Measurements from ENCODE around the gene NKX1-1. TPM values are rescaled to one million over a fixed set of nuclear protein-coding genes. Genes with fewer than 3 reads are reported as not detected.

Gene NKX1-1
- not detected for total RNA-seq

DNA sequence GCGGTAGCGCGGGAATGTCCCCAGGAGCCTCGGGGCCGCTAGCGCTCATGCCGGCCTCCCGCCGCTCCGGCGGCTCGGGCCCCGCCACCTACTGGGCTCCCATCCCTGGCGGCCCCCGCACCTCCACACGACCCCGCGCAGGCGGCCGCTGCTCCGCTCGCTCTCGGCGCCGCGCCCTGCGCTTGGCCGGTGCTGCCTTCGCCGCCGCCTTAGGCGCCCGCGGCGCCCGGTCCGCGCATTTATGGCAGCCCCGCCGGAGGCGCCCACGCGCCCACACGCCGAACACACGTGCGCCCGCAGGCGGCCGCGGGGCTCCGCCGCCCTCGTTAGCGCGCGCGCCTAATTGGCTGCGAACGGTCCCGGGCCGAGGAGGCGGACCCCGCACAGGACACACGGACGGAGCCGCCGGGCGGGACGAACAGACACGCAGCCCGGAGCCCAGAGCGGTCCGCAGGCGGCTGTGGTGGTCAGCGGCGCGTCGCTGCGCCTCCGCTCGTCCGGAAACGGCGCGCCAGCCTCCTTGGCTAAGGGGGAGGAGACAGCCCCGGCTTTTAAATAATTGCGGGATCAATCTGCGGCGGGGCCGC, at the start of gene NKX1-1:
NKX1-1 (minus strand) TSS at position 49 of the 587 bp plus-strand sequence; CDS start at position 49, 0 bp downstream.
- Mint-ChIP-seq H3K9me3 (no peaks in the 10 kb centered on the region), H3K27me3 (ENCODE audit: low read depth) (peaks cover 53% of the 10 kb centered on the region), H3K4me1 (ENCODE audit: low read depth) (peaks cover 8% of the 10 kb centered on the region), H3K4me3 (no peak within 1 kb of the TSS), H3K36me3 (ENCODE audit: insufficient read depth in 2 of 2) (no peaks in the 10 kb centered on the region), H3K27ac (peak within 1 kb of the TSS; percentile 85)
- ATAC-seq (replicated peaks in 1 of 2) = no peak
- DNase-seq = no peak

DNA sequence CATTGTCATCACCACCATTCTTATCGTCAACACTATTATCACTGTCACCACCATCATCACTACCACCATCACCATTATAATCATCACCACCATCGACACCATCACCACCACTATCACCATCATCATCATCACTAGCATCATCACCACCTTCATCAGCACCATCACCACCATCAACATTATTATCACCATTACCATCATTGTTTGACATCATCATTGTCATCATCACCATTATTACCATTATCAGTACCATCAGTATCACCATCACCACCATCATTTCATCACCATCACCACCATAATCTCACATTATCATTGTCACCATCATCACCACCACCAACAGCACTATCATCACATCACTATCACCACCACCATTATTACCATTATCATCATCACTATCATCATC, 47.5 kb upstream of the NKX1-1 start:
- H3K27me3 Mint-ChIP-seq (ENCODE audit: low read depth) = peaks cover 15% of the 10 kb centered on the region
- peaks cover 24 to 26% of the 10 kb centered on the region in 2 donors for H3K9me3 Mint-ChIP-seq
- peaks cover 14 to 19% of the 10 kb centered on the region in 2 donors for H3K36me3 Mint-ChIP-seq (ENCODE audit: insufficient read depth in 2 of 2)
- no peak for ATAC-seq (replicated peaks in 1 of 2)
- H3K27ac Mint-ChIP-seq = no peak overlapping the region
- no peak overlapping the region for H3K4me3 Mint-ChIP-seq
- no peak for DNase-seq
- no peaks in the 10 kb centered on the region for H3K4me1 Mint-ChIP-seq (ENCODE audit: low read depth)

- H3K9me3 Mint-ChIP-seq = peaks cover 24 to 26% of the 10 kb centered on the region in 2 donors
- H3K27ac Mint-ChIP-seq = no peak overlapping the region
- peaks cover 14 to 19% of the 10 kb centered on the region in 2 donors for H3K36me3 Mint-ChIP-seq (ENCODE audit: insufficient read depth in 2 of 2)
- DNase-seq = no peak
- no peaks in the 10 kb centered on the region for H3K4me1 Mint-ChIP-seq (ENCODE audit: low read depth)
- ATAC-seq (replicated peaks in 1 of 2) = no peak
- H3K27me3 Mint-ChIP-seq (ENCODE audit: low read depth) = peaks cover 6% of the 10 kb centered on the region
- no peak overlapping the region for H3K4me3 Mint-ChIP-seq
Measured at GRCh38 chr4:1452431-1453051, 46.3 kb upstream of the NKX1-1 start.

DNA sequence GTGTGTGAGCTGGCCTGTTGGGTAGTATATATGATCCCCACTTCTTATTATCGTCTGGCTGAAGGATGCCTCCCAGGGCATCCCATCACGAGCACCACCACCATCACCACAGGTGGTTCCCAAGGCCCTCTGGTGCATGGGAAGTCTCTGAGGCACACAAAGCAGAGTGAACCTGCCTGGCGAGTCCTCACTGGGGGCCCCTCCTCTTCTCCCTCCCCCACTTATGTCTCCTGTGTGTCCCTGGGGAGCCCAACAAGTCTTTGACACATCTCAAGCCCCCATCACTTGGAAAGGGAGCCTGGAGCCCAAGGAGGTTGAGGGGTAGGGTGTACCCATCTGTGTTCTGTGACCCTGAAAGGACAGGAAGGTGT, 45.5 kb upstream of the NKX1-1 start:
- Mint-ChIP-seq H3K4me3 (no peak overlapping the region), H3K36me3 (ENCODE audit: insufficient read depth in 2 of 2) (peaks cover 11 to 18% of the 10 kb centered on the region in 2 donors)

GRCh38 chr4:1451106-1451751, 45.0 kb upstream of the NKX1-1 start:
- no peaks in the 10 kb centered on the region for H3K4me1 Mint-ChIP-seq (ENCODE audit: low read depth)
- H3K27ac Mint-ChIP-seq = no peak overlapping the region
- DNase-seq = no peak
- peaks cover 11 to 17% of the 10 kb centered on the region in 2 donors for H3K36me3 Mint-ChIP-seq (ENCODE audit: insufficient read depth in 2 of 2)
- no peak for ATAC-seq (replicated peaks in 1 of 2)
- peaks cover 6% of the 10 kb centered on the region for H3K27me3 Mint-ChIP-seq (ENCODE audit: low read depth)
- H3K9me3 Mint-ChIP-seq = peaks cover 20 to 22% of the 10 kb centered on the region in 2 donors
- no peak overlapping the region for H3K4me3 Mint-ChIP-seq

More for the DNA sequence above, 45.5 kb upstream of the NKX1-1 start:
- no peaks in the 10 kb centered on the region for H3K4me1 Mint-ChIP-seq (ENCODE audit: low read depth)
- no peak for ATAC-seq (replicated peaks in 1 of 2)
- H3K27me3 Mint-ChIP-seq (ENCODE audit: low read depth) = peaks cover 6% of the 10 kb centered on the region
- H3K27ac Mint-ChIP-seq = no peak overlapping the region
- DNase-seq = no peak
- peaks cover 21 to 23% of the 10 kb centered on the region in 2 donors for H3K9me3 Mint-ChIP-seq

DNA sequence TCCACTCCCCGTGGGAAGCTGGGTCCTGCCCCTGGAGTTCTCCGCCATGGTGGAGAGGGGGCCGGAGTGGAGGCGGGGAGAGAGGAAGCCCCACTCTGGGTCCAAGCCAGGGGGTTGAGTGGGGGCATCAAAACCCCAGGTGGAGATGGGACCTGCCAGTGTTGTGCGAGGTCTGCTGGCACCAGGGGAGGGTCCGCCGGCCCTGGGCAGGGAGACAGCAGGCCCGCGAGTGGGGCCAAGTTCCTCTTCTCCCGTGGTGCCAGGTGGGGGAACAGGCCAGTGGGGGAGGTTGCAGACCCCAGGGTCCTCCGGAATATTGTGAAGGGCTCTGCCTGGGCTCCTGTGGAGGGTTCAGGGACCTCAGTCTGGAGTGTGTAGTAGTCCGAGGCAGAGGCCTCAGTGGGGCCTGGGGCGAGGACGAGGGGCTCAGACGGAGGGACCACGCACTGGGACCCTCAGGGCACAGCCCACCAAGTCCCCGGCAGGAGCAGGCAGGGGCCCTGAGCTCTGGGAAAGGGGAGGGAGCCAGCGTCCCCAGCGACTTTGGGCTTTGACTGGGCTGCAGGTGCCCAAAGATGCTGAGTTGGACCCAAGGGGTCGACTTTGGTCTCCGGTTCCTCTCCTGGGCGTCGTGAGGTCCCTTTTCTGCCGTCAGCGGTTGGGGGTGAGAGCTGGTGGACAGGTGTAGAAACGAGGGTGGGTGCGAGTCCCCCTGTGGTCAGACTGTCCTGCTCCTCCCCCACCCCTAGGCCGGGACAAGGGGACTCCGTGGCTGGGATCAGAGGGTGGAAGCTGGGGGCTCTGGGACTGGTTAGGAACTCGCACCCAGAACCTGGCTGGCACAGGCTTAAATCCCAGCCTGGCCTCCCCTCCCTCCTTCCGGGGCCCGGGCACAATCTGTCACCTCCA, 43.8 kb upstream of the NKX1-1 start:
- no peak for ATAC-seq (replicated peaks in 1 of 2)
- no peak for DNase-seq
- Mint-ChIP-seq H3K27ac (no peak overlapping the region), H3K9me3 (peaks cover 20 to 22% of the 10 kb centered on the region in 2 donors), H3K4me1 (ENCODE audit: low read depth) (no peaks in the 10 kb centered on the region), H3K27me3 (ENCODE audit: low read depth) (peaks cover 6% of the 10 kb centered on the region), H3K36me3 (ENCODE audit: insufficient read depth in 2 of 2) (peaks cover 11 to 17% of the 10 kb centered on the region in 2 donors), H3K4me3 (no peak overlapping the region)

- DNase-seq = no peak
- Mint-ChIP-seq H3K9me3 (peaks cover 20 to 22% of the 10 kb centered on the region in 2 donors), H3K36me3 (ENCODE audit: insufficient read depth in 2 of 2) (peaks cover 11 to 17% of the 10 kb centered on the region in 2 donors), H3K4me3 (no peak overlapping the region), H3K27ac (no peak overlapping the region), H3K27me3 (ENCODE audit: low read depth) (peaks cover 6% of the 10 kb centered on the region), H3K4me1 (ENCODE audit: low read depth) (no peaks in the 10 kb centered on the region)
- no peak for ATAC-seq (replicated peaks in 1 of 2)
Measured at GRCh38 chr4:1449475-1449832, 43.2 kb upstream of the NKX1-1 start.

- no peak for DNase-seq
- peaks cover 6% of the 10 kb centered on the region for H3K27me3 Mint-ChIP-seq (ENCODE audit: low read depth)
- H3K27ac Mint-ChIP-seq = no peak overlapping the region
- peaks cover 9 to 15% of the 10 kb centered on the region in 2 donors for H3K36me3 Mint-ChIP-seq (ENCODE audit: insufficient read depth in 2 of 2)
- H3K4me3 Mint-ChIP-seq = no peak overlapping the region
- H3K4me1 Mint-ChIP-seq (ENCODE audit: low read depth) = no peaks in the 10 kb centered on the region
- ATAC-seq (replicated peaks in 1 of 2) = no peak
- peaks cover 18% of the 10 kb centered on the region in 2 donors for H3K9me3 Mint-ChIP-seq
Measured at GRCh38 chr4:1448589-1449420, 42.6 kb upstream of the NKX1-1 start.

- Mint-ChIP-seq H3K4me3 (no peak overlapping the region), H3K36me3 (ENCODE audit: insufficient read depth in 2 of 2) (peaks cover 6 to 8% of the 10 kb centered on the region in 2 donors), H3K9me3 (peaks cover 9% of the 10 kb centered on the region in 2 donors), H3K4me1 (ENCODE audit: low read depth) (no peaks in the 10 kb centered on the region), H3K27ac (no peak overlapping the region), H3K27me3 (ENCODE audit: low read depth) (peaks cover 6% of the 10 kb centered on the region)
- no peak for ATAC-seq (replicated peaks in 1 of 2)
- no peak for DNase-seq
Measured at GRCh38 chr4:1447676-1448588, 41.7 kb upstream of the NKX1-1 start.

DNA sequence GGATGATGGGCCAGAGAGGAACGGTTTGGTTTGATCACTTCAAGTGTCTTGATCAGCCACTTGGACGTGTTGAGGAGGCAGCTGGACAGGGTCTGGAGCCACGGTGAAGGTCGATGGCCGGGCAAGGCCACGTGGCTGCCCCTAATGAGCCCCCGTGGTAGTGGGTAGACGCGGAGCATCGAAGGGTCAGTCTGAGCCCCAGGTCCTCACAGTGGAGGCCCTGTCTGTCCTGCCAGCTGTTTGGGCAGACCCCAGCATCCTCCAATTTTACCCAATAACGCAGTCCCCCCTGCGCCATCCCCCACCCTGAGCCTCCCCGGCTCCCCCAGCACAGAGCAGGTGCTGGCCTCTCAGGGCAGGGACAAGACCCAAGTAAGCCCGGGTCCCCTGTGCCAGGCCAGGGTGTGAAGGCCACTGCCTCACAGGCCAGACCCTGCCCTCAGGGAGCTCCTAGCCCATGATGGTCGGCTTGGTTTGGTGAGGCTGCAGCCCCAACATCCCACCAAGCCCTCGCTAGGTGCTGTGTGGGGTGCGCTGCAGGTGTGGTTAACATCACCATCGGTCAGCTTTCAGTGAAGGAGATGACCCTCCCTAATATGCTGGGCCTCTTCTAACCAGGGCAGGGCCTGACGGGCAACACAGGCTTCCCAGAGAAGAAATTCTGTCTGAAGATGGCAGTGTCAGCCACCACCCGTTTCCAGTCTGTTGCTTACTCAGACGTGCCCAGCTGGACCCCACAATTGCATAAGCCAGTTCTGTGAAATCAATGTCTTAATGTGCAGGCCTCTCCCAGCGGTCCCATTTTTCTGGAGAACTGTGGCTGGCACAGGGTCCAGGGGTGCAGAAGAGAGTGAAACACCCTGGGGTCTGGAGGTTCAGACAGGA, 40.5 kb upstream of the NKX1-1 start:
- ATAC-seq (replicated peaks in 1 of 2) (no peak), DNase-seq (no peak)
- H3K27me3 Mint-ChIP-seq (ENCODE audit: low read depth) = no peaks in the 10 kb centered on the region
- no peaks in the 10 kb centered on the region for H3K36me3 Mint-ChIP-seq (ENCODE audit: insufficient read depth in 2 of 2)
- H3K4me3 Mint-ChIP-seq = no peak overlapping the region
- no peak overlapping the region for H3K27ac Mint-ChIP-seq
- no peaks in the 10 kb centered on the region for H3K4me1 Mint-ChIP-seq (ENCODE audit: low read depth)
- no peaks in the 10 kb centered on the region for H3K9me3 Mint-ChIP-seq
